H9 (cell line): ENCODE measurements around the gene CAPN14. TPM values are rescaled to one million over a fixed set of nuclear protein-coding genes. Genes with fewer than 3 reads are reported as not detected.

Experiments
- DNase-seq: peaks from one replicate; pipeline ENCODE4 v3.0.0-alpha.2; 2017
- H2AFZ ChIP-seq: one replicate; pipeline ENCODE4 v1.6.1; 2013; ENCODE audit warnings: mild to moderate bottlenecking, low read length, control low read depth, moderate library complexity
- H2AK5ac ChIP-seq: 2 replicates; pipeline ENCODE4 v1.6.1; 2013; ENCODE audit warnings: low read length, control low read depth, mixed read lengths; ENCODE audit not compliant: insufficient read length
- H2BK120ac ChIP-seq: one replicate; pipeline ENCODE4 v1.6.1; 2013; ENCODE audit warnings: low read depth, mild to moderate bottlenecking, low read length, control low read depth, inconsistent platforms; ENCODE audit not compliant: poor library complexity, severe bottlenecking
- H2BK12ac ChIP-seq: 2 replicates; pipeline ENCODE4 v1.6.1; 2013; ENCODE audit warnings: low read length, control low read depth, mixed read lengths, low read depth; ENCODE audit not compliant: insufficient read length
- H2BK15ac ChIP-seq: 2 replicates; pipeline ENCODE4 v1.6.1; 2013; ENCODE audit warnings: low read depth, low read length, control low read depth
- H2BK20ac ChIP-seq: one replicate; pipeline ENCODE4 v1.6.1; 2013; ENCODE audit warnings: low read depth, mild to moderate bottlenecking, low read length, control low read depth, inconsistent platforms; ENCODE audit not compliant: poor library complexity, severe bottlenecking
- H2BK5ac ChIP-seq: 2 replicates; pipeline ENCODE4 v1.6.1; 2013; ENCODE audit warnings: low read length, control low read depth, mixed read lengths; ENCODE audit not compliant: insufficient read length
- H3K14ac ChIP-seq: 2 replicates; pipeline ENCODE4 v1.6.1; 2013; ENCODE audit warnings: low read length, control low read depth; ENCODE audit not compliant: insufficient read depth
- H3K18ac ChIP-seq: 2 replicates; pipeline ENCODE4 v1.6.1; 2013; ENCODE audit warnings: low read depth, mild to moderate bottlenecking, mixed read lengths, low read length, control low read depth; ENCODE audit not compliant: insufficient read length
- H3K23ac ChIP-seq: 2 replicates; pipeline ENCODE4 v1.6.1; 2013; ENCODE audit warnings: low read length, control low read depth, mixed read lengths, low read depth; ENCODE audit not compliant: insufficient read length
- H3K23me2 ChIP-seq: 2 replicates; pipeline ENCODE4 v1.6.1; 2013; ENCODE audit warnings: low read depth, mild to moderate bottlenecking, mixed read lengths, low read length, control low read depth; ENCODE audit not compliant: insufficient read length, poor library complexity, severe bottlenecking
- H3K27ac ChIP-seq: 2 replicates; pipeline ENCODE4 v1.5.1; 2013; ENCODE audit warnings: low read length, control low read depth, mixed read lengths, low read depth; ENCODE audit not compliant: insufficient read length
- H3K27me3 ChIP-seq: 2 replicates; pipeline ENCODE4 v1.6.1; 2013; ENCODE audit warnings: low read length, control low read depth, inconsistent platforms; ENCODE audit not compliant: insufficient read depth
- H3K4ac ChIP-seq: 2 replicates; pipeline ENCODE4 v1.6.1; 2013; ENCODE audit warnings: low read depth, mild to moderate bottlenecking, control low read depth, inconsistent platforms, low read length, moderate library complexity
- H3K4me1 ChIP-seq: 2 replicates; pipeline ENCODE4 v1.6.1; 2013; ENCODE audit warnings: low read length, control low read depth, inconsistent platforms; ENCODE audit not compliant: insufficient read depth
- H3K4me2 ChIP-seq: 2 replicates; pipeline ENCODE4 v1.6.1; 2013; ENCODE audit warnings: low read length, control low read depth, mixed read lengths; ENCODE audit not compliant: insufficient read length, insufficient read depth
- H3K56ac ChIP-seq: 2 replicates; pipeline ENCODE4 v1.6.1; 2013; ENCODE audit warnings: low read depth, mild to moderate bottlenecking, mixed read lengths, low read length, control low read depth; ENCODE audit not compliant: insufficient read length
- H3K79me1 ChIP-seq: 2 replicates; pipeline ENCODE4 v1.6.1; 2013; ENCODE audit warnings: low read depth, mild to moderate bottlenecking, moderate library complexity, low read length, control low read depth, inconsistent platforms; ENCODE audit not compliant: insufficient read depth, poor library complexity, severe bottlenecking
- H3K79me2 ChIP-seq: 2 replicates; pipeline ENCODE4 v1.6.1; 2013; ENCODE audit warnings: low read length, control low read depth, inconsistent platforms; ENCODE audit not compliant: insufficient read depth
- H3K9ac ChIP-seq: 2 replicates; pipeline ENCODE4 v1.6.1; 2013; ENCODE audit warnings: low read length, control low read depth, mixed read lengths; ENCODE audit not compliant: insufficient read length; ENCODE audit errors: extremely low read depth
- H3K9me3 ChIP-seq: one replicate; pipeline ENCODE4 v1.6.1; 2013; ENCODE audit warnings: low read depth, low read length, inconsistent platforms; ENCODE audit not compliant: control insufficient read depth
- H3T11ph ChIP-seq: one replicate; pipeline ENCODE4 v1.6.1; 2013; ENCODE audit warnings: mild to moderate bottlenecking, low read length, control low read depth, inconsistent platforms
- H4K20me1 ChIP-seq: one replicate; pipeline ENCODE4 v1.6.1; 2013; ENCODE audit not compliant: control insufficient read depth, insufficient read length, insufficient read depth
- H4K5ac ChIP-seq: 2 replicates; pipeline ENCODE4 v1.6.1; 2013; ENCODE audit warnings: low read depth, mild to moderate bottlenecking, mixed read lengths, low read length, control low read depth; ENCODE audit not compliant: insufficient read length
- H4K8ac ChIP-seq: replicated peaks from 2 replicates; pipeline ENCODE4 v1.6.1; 2013; ENCODE audit warnings: low read length, control low read depth, mixed read lengths, low read depth; ENCODE audit not compliant: insufficient read length
- H4K91ac ChIP-seq: 2 replicates; pipeline ENCODE4 v1.6.1; 2013; ENCODE audit warnings: low read depth, mild to moderate bottlenecking, moderate library complexity, mixed read lengths, low read length, control low read depth; ENCODE audit not compliant: insufficient read length
- H3K27ac Mint-ChIP-seq, 3 experiments: 2 replicates in 2 of 3; 3 replicates in 1 of 3; pipeline ENCODE4 v1.8.0; 2020 to 2021; ENCODE audit warnings: mixed read lengths in 3 of 3, mild to moderate bottlenecking in 1 of 3, moderate library complexity in 1 of 3
- H3K27me3 Mint-ChIP-seq: 2 replicates; pipeline ENCODE4 v1.8.0; 2021; ENCODE audit warnings: low read depth, mild to moderate bottlenecking, moderate library complexity, mixed read lengths
- H3K36me3 Mint-ChIP-seq, 3 experiments: 2 replicates in 2 of 3; 3 replicates in 1 of 3; pipeline ENCODE4 v1.8.0; 2020 to 2021; ENCODE audit warnings: low read depth in 3 of 3, mixed read lengths in 3 of 3; ENCODE audit not compliant: insufficient read depth in 1 of 3
- H3K4me1 Mint-ChIP-seq, 2 experiments: 2 replicates each; pipeline ENCODE4 v1.8.0; 2020; ENCODE audit warnings: mixed read lengths in 2 of 2
- H3K4me3 Mint-ChIP-seq, 2 experiments: 2 replicates in 1 of 2; 3 replicates in 1 of 2; pipeline ENCODE4 v1.8.0; 2020 to 2021; ENCODE audit warnings: mild to moderate bottlenecking in 2 of 2, mixed read lengths in 2 of 2, moderate library complexity in 1 of 2
- H3K9me3 Mint-ChIP-seq, 2 experiments: 2 replicates in 1 of 2; 3 replicates in 1 of 2; pipeline ENCODE4 v1.8.0; 2020; ENCODE audit warnings: mild to moderate bottlenecking in 2 of 2, mixed read lengths in 2 of 2, moderate library complexity in 1 of 2
- CTCF ChIP-seq: fragments of 200-600 bp; sonication (generic); conservative IDR thresholded peaks from 3 replicates; pipeline ENCODE4 v1.8.0; 2021; ENCODE audit warnings: antibody characterized with exemption, mild to moderate bottlenecking
- WGBS: extraction: QIAGEN DNeasy Blood & Tissue Kit; methylation state at CpG from one replicate; pipeline ENCODE4 v1.1.7; 2013; ENCODE audit warnings: missing lambda C conversion rate, low lambda C conversion rate, mixed read lengths; ENCODE audit not compliant: insufficient read length; ENCODE audit errors: extremely low coverage; 5-methylcytosine and 5-hydroxymethylcytosine counted together
- total RNA-seq: library from RNA; stranded (reverse); gene quantifications from 2 replicates; pipeline ENCODE4 v1.2.1, GENCODE V29; 2021

CAPN14 gene
- total RNA-seq, 1 experiment from 2014 or later, result 0.09 TPM

GRCh38 chr2:31125918-31126695 lies 91.2 kb downstream of the CAPN14 start:
- no peaks in the 10 kb centered on the region for H3K27me3 ChIP-seq
- peaks cover 3% of the 10 kb centered on the region for H4K20me1 ChIP-seq
- no peak overlapping the region for H4K8ac ChIP-seq
- Mint-ChIP-seq H3K27me3 (no peaks in the 10 kb centered on the region; the same call in none of the 2 replicates), H3K9me3 (no peaks in the 10 kb centered on the region; a peak in 1 of 5 replicates), H3K4me3 (no peak overlapping the region), H3K36me3 (no peaks in the 10 kb centered on the region), H3K27ac (no peak overlapping the region), H3K4me1 (peaks cover 14 to 17% of the 10 kb centered on the region in 2 experiments)
- H4K5ac ChIP-seq, result no peak overlapping the region
- H3K9me3 ChIP-seq, result no peaks in the 10 kb centered on the region
- H3K79me1 ChIP-seq, result no peaks in the 10 kb centered on the region
- H2AFZ ChIP-seq, result no peak overlapping the region
- H4K91ac ChIP-seq, result no peak overlapping the region
- H3K27ac ChIP-seq, result no peak overlapping the region
- no peak overlapping the region for H2BK15ac ChIP-seq
- no peaks in the 10 kb centered on the region for H3K23me2 ChIP-seq
- no peaks in the 10 kb centered on the region; the same call in 1 of the 2 replicates for H3K4me1 ChIP-seq
- no peak overlapping the region for H3K4me2 ChIP-seq
- no CpG with 5 or more reads among the region's 6 CpGs for WGBS
- no peak overlapping the region for H3K4ac ChIP-seq
- H3T11ph ChIP-seq, result no peak overlapping the region
- DNase-seq, result no peak
- no peaks in the 10 kb centered on the region for H3K79me2 ChIP-seq
- no peak overlapping the region for H2BK12ac ChIP-seq
- no peak overlapping the region for H3K18ac ChIP-seq
- no peak overlapping the region for H2BK5ac ChIP-seq
- no peak overlapping the region for H2BK120ac ChIP-seq
- no peak overlapping the region for H2BK20ac ChIP-seq
- TF ChIP-seq CTCF, result no peak
- H3K23ac ChIP-seq, result no peak overlapping the region
- H3K9ac ChIP-seq, result no peak overlapping the region
- no peak overlapping the region for H3K14ac ChIP-seq
- H3K56ac ChIP-seq, result no peak overlapping the region
- H2AK5ac ChIP-seq, result no peak overlapping the region
